Measurements from ENCODE around the gene TRAK2. TPM values are rescaled to one million over a fixed set of nuclear protein-coding genes. Genes with fewer than 3 reads are reported as not detected.

Gene TRAK2
- total and polyA plus RNA-seq, 2 donors (not counting 3 experiments of a cell fraction or from before 2014, with no cell fraction given), result 9.7 to 35.7 TPM

DNA sequence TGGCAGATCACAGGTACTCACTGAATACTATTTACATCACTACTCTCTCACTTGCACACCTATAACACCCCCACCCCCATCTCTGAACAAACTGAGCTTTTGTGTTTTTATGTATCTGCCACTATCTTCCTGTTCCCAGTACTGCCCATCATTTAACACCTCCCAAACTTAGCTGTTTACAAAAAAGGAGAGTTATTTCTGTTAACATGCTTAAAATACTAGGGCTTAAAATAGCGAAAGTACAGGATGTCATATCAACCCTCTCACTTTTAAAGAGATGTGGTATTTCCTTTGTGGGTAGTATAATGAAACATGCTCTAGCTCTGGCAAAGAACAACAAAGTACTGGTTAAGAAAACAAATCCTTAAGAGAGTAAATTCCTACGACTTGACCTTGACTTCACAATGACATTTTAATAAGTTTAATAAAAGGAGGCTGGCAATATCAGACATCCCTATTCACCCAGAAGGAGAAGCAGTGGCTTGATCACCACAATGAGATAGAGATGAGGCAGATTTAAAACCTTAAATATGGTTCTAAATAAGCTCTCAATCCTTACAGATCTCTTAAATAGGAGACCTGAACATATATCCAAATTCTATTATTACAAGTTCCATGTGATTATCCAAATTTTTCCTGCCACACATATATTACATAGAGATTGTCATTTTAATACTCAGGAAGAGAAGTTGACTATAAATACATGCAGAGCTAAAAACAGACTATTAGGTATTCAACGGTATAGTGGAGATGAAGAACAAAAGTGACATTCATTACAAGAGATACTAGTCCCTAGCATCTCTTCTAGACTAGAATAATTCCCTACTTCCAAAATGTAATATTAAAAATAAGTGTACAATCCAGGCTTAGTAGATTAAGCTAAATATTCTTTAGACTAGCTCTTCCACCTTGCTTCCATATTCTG lies 36.9 kb downstream of the TRAK2 start:
- peak overlapping the region; percentile 47 for H3K9ac ChIP-seq (replicated peaks; ENCODE audit: extremely low read depth, insufficient read depth, low read length)
- DNase-seq (ENCODE audit: low read depth, low spot score), result peak; percentile 80
- dilution Hi-C loops (cut with MboI; ENCODE audit: extremely low pct_ligation_motif_present, low sequenced_read_pairs), result no loop called here
- BruUV-seq (replicated peaks), result no TSS peak
- peak; percentile 33 for FAIRE-seq
- H4K20me1 ChIP-seq (replicated peaks; ENCODE audit: control insufficient read depth, extremely low read depth, insufficient read depth, low read length), result no peaks in the 10 kb centered on the region
- H3K4me3 ChIP-seq (replicated peaks in 1 of 3; ENCODE audit: insufficient read depth in 1 of 3, low read depth in 1 of 3, low read length in 3 of 3), result peak overlapping the region in 1 of 3 experiments; percentile 45
- peak overlapping the region; percentile 89 for H3K4me2 ChIP-seq (ENCODE audit: insufficient read depth, low read length)
- CTCF ChIA-PET, result interaction anchor here (0.6 to 2.5 kb wide), 6 partner anchors 12 to 182 kb away, joined by 3 to 8 read pairs (median 4); partner anchors contain the start of gene STRADB
- H3K4me1 ChIP-seq (ENCODE audit: control insufficient read depth, extremely low read depth, insufficient read depth, low read length), result peaks cover 37% of the 10 kb centered on the region
- intact Hi-C loops (cut with micrococcal nuclease), result loop anchor here (1.0 kb wide), 1 partner anchor 37 kb away; the partner anchor contains the start of genes STRADB and TRAK2
- no peaks in the 10 kb centered on the region for H3K9me1 ChIP-seq (replicated peaks; ENCODE audit: control insufficient read depth, extremely low read depth, insufficient read depth, low read length)
- no peak overlapping the region for H2AFZ ChIP-seq (ENCODE audit: low read depth, low read length)
- no peaks in the 10 kb centered on the region for H3K36me3 ChIP-seq (ENCODE audit: control insufficient read depth in 2 of 2, extremely low read depth in 1 of 2, insufficient read depth in 2 of 2, low read length in 2 of 2)
- peak; percentile 17 for TF ChIP-seq JUN (IDR thresholded peaks at IDR 0.05; ENCODE audit: borderline replicate concordance, insufficient read depth, insufficient read length, low read depth)
- TF ChIP-seq, protein P1, sequence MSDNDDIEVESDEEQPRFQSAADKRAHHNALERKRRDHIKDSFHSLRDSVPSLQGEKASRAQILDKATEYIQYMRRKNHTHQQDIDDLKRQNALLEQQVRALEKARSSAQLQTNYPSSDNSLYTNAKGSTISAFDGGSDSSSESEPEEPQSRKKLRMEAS (IDR thresholded peaks at IDR 0.05; ENCODE audit: insufficient read depth, insufficient read length), result no peak
- peak; percentile 19 for TF ChIP-seq GATA2 (IDR thresholded peaks at IDR 0.05; ENCODE audit: insufficient read depth, insufficient read length, low read depth, low read length)
- no peak for TF ChIP-seq MYC (IDR thresholded peaks at IDR 0.05; ENCODE audit: low read depth, low read length)
- no peak for TF ChIP-seq EZH2 (IDR thresholded peaks at IDR 0.05; ENCODE audit: borderline replicate concordance, low read depth, low read length, severe bottlenecking)
- no peak for TF ChIP-seq POLR2A (IDR thresholded peaks at IDR 0.05; ENCODE audit: low read depth, low read length)
- TF ChIP-seq POLR2AphosphoS5 (IDR thresholded peaks at IDR 0.05; ENCODE audit: insufficient read depth, low read depth, low read length), result peak; percentile 71
- no peak for TF ChIP-seq FOS (IDR thresholded peaks at IDR 0.05; ENCODE audit: borderline replicate concordance, insufficient read depth, low read length)
- TF ChIP-seq, protein P2, sequence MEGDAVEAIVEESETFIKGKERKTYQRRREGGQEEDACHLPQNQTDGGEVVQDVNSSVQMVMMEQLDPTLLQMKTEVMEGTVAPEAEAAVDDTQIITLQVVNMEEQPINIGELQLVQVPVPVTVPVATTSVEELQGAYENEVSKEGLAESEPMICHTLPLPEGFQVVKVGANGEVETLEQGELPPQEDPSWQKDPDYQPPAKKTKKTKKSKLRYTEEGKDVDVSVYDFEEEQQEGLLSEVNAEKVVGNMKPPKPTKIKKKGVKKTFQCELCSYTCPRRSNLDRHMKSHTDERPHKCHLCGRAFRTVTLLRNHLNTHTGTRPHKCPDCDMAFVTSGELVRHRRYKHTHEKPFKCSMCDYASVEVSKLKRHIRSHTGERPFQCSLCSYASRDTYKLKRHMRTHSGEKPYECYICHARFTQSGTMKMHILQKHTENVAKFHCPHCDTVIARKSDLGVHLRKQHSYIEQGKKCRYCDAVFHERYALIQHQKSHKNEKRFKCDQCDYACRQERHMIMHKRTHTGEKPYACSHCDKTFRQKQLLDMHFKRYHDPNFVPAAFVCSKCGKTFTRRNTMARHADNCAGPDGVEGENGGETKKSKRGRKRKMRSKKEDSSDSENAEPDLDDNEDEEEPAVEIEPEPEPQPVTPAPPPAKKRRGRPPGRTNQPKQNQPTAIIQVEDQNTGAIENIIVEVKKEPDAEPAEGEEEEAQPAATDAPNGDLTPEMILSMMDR (IDR thresholded peaks at IDR 0.05; ENCODE audit: extremely low read depth in 1 of 2, insufficient read depth in 1 of 2, low read depth in 1 of 2, low read length in 2 of 2), result no peak
- POLR2A ChIA-PET, result no interaction called here
- H3K27me3 ChIP-seq (ENCODE audit: control insufficient read depth in 2 of 2, insufficient read depth in 2 of 2, low read length in 2 of 2), result no peaks in the 10 kb centered on the region
- no peaks in the 10 kb centered on the region for H3K9me3 ChIP-seq (replicated peaks; ENCODE audit: control insufficient read depth, insufficient read depth, low read length)
- H3K79me2 ChIP-seq (ENCODE audit: control insufficient read depth, insufficient read depth, low read length), result peaks cover 20% of the 10 kb centered on the region
- H3K27ac ChIP-seq (ENCODE audit: insufficient read depth, low read depth, low read length), result peak overlapping the region; percentile 70

All from endothelial cell of umbilical vein (primary cell).